ENCODE results near the gene APOBEC3C. TPM values are rescaled to one million over a fixed set of nuclear protein-coding genes. Genes with fewer than 3 reads are reported as not detected.
A peak's percentile ranks its signal among the peaks of the same experiment; 100 is the strongest.
"Not testable (repeated sequence)": the region's sequence is repeated elsewhere in the genome, so short reads cannot be mapped to it uniquely, and the experiment has no call there.

The APOBEC3C gene
- total and polyA plus RNA-seq, 2 of the 4 experiments (the other 2 are of a cell fraction) = 6.6 to 32.0 TPM

GRCh38 chr22:38992871-38993371 is 21.1 kb upstream of the APOBEC3C start:
- POLR2A ChIA-PET (ENCODE audit: unreplicated experiment) = interaction anchor here (0.6 kb wide), 1 partner anchor 45 kb away, joined by 3 read pairs; no protein-coding TSS in a partner anchor
- H4K5ac ChIP-seq (ENCODE audit: low read depth, low read length); H2BK5ac ChIP-seq (ENCODE audit: low read depth, low read length, poor library complexity, severe bottlenecking); dilution Hi-C loops (cut with HindIII; ENCODE audit: low sequenced_read_pairs, unreplicated experiment); H3K4me2 ChIP-seq (ENCODE audit: low read depth, low read length); H3K79me1 ChIP-seq (ENCODE audit: low read depth in 1 of 2, low read length in 2 of 2); BruUV-seq (replicated peaks); CTCF ChIA-PET; H2AK9ac ChIP-seq (replicated peaks; ENCODE audit: low read depth, low read length, poor library complexity); H3K36me3 ChIP-seq (ENCODE audit: control insufficient read depth, insufficient read depth, low read length); DNase-seq; H3K9me3 ChIP-seq (ENCODE audit: control insufficient read depth, insufficient read depth, low read length); H3K4me3 ChIP-seq (ENCODE audit: insufficient read depth, low read depth, low read length); H4K91ac ChIP-seq (ENCODE audit: insufficient read depth, low read depth, low read length); H3K4ac ChIP-seq (ENCODE audit: low read depth, low read length); H2BK120ac ChIP-seq (ENCODE audit: low read depth, low read length); in situ Hi-C loops (cut with MboI; ENCODE audit: low sequenced_read_pairs); H3K23ac ChIP-seq (ENCODE audit: low read depth, low read length); H3K14ac ChIP-seq (replicated peaks; ENCODE audit: low read depth, low read length); H3K4me1 ChIP-seq (ENCODE audit: control insufficient read depth, insufficient read depth, low read length); intact Hi-C loops (cut with micrococcal nuclease); H2AK5ac ChIP-seq (ENCODE audit: low read depth, low read length); H4K8ac ChIP-seq (ENCODE audit: low read depth in 2 of 2, low read length in 2 of 2); H3K9me1 ChIP-seq (ENCODE audit: insufficient read depth, low read length); H2BK20ac ChIP-seq (ENCODE audit: low read depth, low read length); H3K27me3 ChIP-seq (ENCODE audit: control insufficient read depth, insufficient read depth, low read length); H3K9ac ChIP-seq (ENCODE audit: low read depth, low read length); H3K27ac ChIP-seq (ENCODE audit: insufficient read depth, low read length); H3K18ac ChIP-seq (ENCODE audit: low read depth, low read length); H4K20me1 ChIP-seq (ENCODE audit: insufficient read depth, low read length); H2BK15ac ChIP-seq (ENCODE audit: low read depth, low read length); H3K56ac ChIP-seq (ENCODE audit: extremely low read depth, insufficient read depth, low read length); H2AFZ ChIP-seq (replicated peaks; ENCODE audit: low read length, poor library complexity): not testable (repeated sequence)
- ATAC-seq (ENCODE audit: low read depth) = peak; percentile 63; the same call in 1 of the 2 replicates
- WGBS, 2 experiments (ENCODE audit: extremely low coverage in 2 of 2, insufficient read length in 1 of 2) = no CpG with 5 or more reads among the region's 12 CpGs
